ENCODE results near the gene TNNI3K.

The TNNI3K gene

GRCh38 chr1:74470936-74471335 is 235.7 kb downstream of the TNNI3K start:
- no peaks in the 10 kb centered on the region for H3K36me3 ChIP-seq (ENCODE audit: control insufficient read depth, insufficient read depth, low read length)
- TF ChIP-seq CTCF (IDR thresholded peaks at IDR 0.05; ENCODE audit: insufficient read depth, low read length, poor library complexity, severe bottlenecking): no peak
- H3K27me3 ChIP-seq (replicated peaks; ENCODE audit: control insufficient read depth, insufficient read depth, low read length): peaks cover 2% of the 10 kb centered on the region
- no peak for DNase-seq (ENCODE audit: extremely low read depth, insufficient read length)
- no peak overlapping the region for H3K4me3 ChIP-seq (replicated peaks; ENCODE audit: low read depth, low read length)

GRCh38 chr1:74471470-74471869 is 236.3 kb downstream of the TNNI3K start:
- no peak for DNase-seq (ENCODE audit: extremely low read depth, insufficient read length)
- Histone ChIP-seq H3K27me3 (replicated peaks; ENCODE audit: control insufficient read depth, insufficient read depth, low read length) (peaks cover 2% of the 10 kb centered on the region), H3K4me3 (replicated peaks; ENCODE audit: low read depth, low read length) (no peak overlapping the region), H3K36me3 (ENCODE audit: control insufficient read depth, insufficient read depth, low read length) (no peaks in the 10 kb centered on the region)
- TF ChIP-seq CTCF (IDR thresholded peaks at IDR 0.05; ENCODE audit: insufficient read depth, low read length, poor library complexity, severe bottlenecking): no peak

GRCh38 chr1:74474585-74474984 is 239.4 kb downstream of the TNNI3K start:
- TF ChIP-seq CTCF (IDR thresholded peaks at IDR 0.05; ENCODE audit: insufficient read depth, low read length, poor library complexity, severe bottlenecking): no peak

GRCh38 chr1:74478979-74479378 is 243.8 kb downstream of the TNNI3K start:
- no peak for TF ChIP-seq CTCF (IDR thresholded peaks at IDR 0.05; ENCODE audit: insufficient read depth, low read length, poor library complexity, severe bottlenecking)
- DNase-seq (ENCODE audit: extremely low read depth, insufficient read length): no peak
- no peak overlapping the region for H3K4me3 ChIP-seq (replicated peaks; ENCODE audit: low read depth, low read length)

More at GRCh38 chr1:74474585-74474984, 239.4 kb downstream of the TNNI3K start:
- no peaks in the 10 kb centered on the region for H3K36me3 ChIP-seq (ENCODE audit: control insufficient read depth, insufficient read depth, low read length)
- no peak overlapping the region for H3K4me3 ChIP-seq (replicated peaks; ENCODE audit: low read depth, low read length)
- DNase-seq (ENCODE audit: extremely low read depth, insufficient read length): no peak
- peaks cover 2% of the 10 kb centered on the region for H3K27me3 ChIP-seq (replicated peaks; ENCODE audit: control insufficient read depth, insufficient read depth, low read length)

GRCh38 chr1:74480068-74480467 is 244.9 kb downstream of the TNNI3K start:
- Histone ChIP-seq H3K4me3 (replicated peaks; ENCODE audit: low read depth, low read length) (no peak overlapping the region), H3K27me3 (replicated peaks; ENCODE audit: control insufficient read depth, insufficient read depth, low read length) (peaks cover 2% of the 10 kb centered on the region), H3K36me3 (ENCODE audit: control insufficient read depth, insufficient read depth, low read length) (no peaks in the 10 kb centered on the region)
- no peak for TF ChIP-seq CTCF (IDR thresholded peaks at IDR 0.05; ENCODE audit: insufficient read depth, low read length, poor library complexity, severe bottlenecking)
- no peak for DNase-seq (ENCODE audit: extremely low read depth, insufficient read length)

More at GRCh38 chr1:74478979-74479378, 243.8 kb downstream of the TNNI3K start:
- H3K36me3 ChIP-seq (ENCODE audit: control insufficient read depth, insufficient read depth, low read length): no peaks in the 10 kb centered on the region
- peaks cover 2% of the 10 kb centered on the region for H3K27me3 ChIP-seq (replicated peaks; ENCODE audit: control insufficient read depth, insufficient read depth, low read length)

GRCh38 chr1:74481607-74482006 is 246.4 kb downstream of the TNNI3K start:
- DNase-seq (ENCODE audit: extremely low read depth, insufficient read length): no peak
- TF ChIP-seq CTCF (IDR thresholded peaks at IDR 0.05; ENCODE audit: insufficient read depth, low read length, poor library complexity, severe bottlenecking): no peak
- Histone ChIP-seq H3K27me3 (replicated peaks; ENCODE audit: control insufficient read depth, insufficient read depth, low read length) (no peaks in the 10 kb centered on the region), H3K36me3 (ENCODE audit: control insufficient read depth, insufficient read depth, low read length) (no peaks in the 10 kb centered on the region), H3K4me3 (replicated peaks; ENCODE audit: low read depth, low read length) (no peak overlapping the region)
